Skin of body (tissue), 2 donors: Measurements from ENCODE around the gene NOTCH3. TPM values are rescaled to one million over a fixed set of nuclear protein-coding genes. Genes with fewer than 3 reads are reported as not detected.

Source experiments
- DNase-seq: peaks from one replicate; lab custom pipeline; 2025; lab: John Stamatoyannopoulos, UW
- total RNA-seq: library from RNA; depleted of rRNA; stranded (reverse); fragments of >200 nt; gene quantifications from one replicate; pipeline ENCODE4 v1.2.3, GENCODE V29; 2014

The NOTCH3 gene
- total RNA-seq, 1 donor from 2014 or later: 69.0 TPM

GRCh38 chr19:15125232-15126067, 75.3 kb downstream of the NOTCH3 start:
- peak; percentile 97 for DNase-seq

GRCh38 chr19:15124572-15125231, 76.1 kb downstream of the NOTCH3 start:
- DNase-seq: no peak

DNA sequence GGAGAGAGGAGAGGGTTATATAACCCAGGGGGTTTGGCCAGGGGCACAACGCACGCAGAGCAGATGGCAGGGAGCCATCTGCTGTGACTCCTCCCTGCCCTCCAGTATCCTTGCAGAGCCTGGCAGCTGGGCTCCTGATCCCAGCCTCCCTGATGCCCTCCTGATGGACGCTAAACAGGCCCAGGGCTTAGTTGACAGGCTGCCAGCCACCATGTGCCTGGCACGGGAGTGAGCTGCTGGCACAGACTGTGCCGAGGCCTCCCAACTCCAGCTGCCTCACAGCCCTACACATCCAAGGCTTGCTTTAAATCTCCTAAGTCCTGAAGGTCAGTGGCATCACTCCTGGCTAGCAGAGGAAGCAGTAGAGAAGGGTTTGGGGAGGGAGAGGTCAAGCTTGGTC, 76.9 kb downstream of the NOTCH3 start:
- DNase-seq: no peak

GRCh38 chr19:15123031-15123890, 77.5 kb downstream of the NOTCH3 start:
- DNase-seq: no peak

DNA sequence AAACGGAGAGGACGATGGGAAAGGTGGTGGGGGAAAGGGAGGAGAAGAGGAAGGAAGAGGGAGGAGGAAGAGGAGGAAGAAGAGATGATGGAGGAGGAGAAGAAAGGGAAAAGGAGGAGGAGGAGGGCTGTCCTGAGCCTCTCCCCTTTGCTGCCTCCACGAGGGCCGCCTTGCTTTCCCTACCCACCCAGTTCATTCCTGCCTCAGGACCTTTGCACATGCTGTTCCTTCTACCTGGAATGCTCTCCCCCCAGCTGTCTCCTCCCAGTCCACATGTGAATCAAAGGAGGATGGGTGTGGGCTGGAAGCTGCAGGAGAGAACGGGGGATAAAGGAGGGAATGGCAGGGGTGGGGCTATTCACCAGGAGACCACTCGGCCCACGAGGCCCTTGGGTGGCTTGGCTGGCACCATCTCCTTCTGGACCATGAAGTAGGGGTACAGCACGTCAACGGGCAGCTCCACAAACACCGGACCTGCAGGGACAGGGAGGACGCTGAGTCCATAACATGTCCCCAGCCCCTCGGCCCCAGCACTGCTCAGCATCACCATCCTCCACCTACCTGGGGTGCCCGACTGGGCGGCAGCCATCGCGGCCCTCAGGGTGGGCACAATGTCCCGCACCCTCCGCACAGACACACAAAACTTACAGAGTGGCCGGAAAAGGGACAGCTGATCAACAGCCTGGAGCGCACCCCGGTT, 78.3 kb downstream of the NOTCH3 start:
- no peak for DNase-seq

DNA sequence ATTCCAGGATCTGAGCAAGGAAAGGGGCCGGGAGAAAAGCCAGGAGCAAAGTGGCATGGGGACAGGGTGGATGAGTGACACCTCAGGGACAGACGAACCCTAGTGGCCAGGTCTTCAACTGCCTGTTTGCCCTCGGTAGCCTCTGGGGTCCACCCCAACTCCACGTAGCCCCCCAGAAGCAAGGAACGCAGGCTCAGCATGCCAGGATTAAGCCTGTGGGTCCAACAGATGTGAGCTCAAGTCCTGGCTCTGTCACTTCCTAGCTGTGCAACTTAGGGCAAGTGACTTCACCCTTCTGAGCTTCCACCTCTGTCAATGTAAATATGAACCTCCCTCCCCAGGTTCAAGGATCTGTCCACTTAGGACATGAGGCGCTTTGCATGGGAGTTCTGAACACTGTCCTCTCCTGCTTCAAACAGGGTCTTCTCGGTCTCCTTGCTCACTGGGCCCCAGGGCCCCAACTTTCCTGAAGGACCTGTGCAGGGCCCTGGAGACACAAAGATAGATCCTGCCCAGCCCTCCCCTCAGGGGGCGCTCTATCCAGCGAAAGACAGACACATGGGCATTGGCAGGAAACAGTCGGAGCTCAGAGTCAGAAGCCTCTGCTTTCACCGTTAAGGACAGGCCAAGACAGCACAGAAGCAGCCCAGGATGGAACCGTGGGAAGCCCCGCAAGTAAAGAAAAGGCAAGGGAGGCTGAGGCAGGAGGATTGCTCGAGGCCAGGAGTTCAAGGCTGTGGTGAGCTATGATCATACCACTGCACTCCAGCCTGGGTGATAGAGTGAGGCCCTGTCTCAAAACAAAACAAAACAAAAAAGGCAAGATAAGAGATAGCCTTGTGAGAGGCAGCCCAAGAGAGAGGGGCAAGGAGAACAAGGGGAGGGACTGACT, 80.4 kb downstream of the NOTCH3 start:
- DNase-seq: no peak

- no peak for DNase-seq
These were observed 81.9 kb downstream of the NOTCH3 start for GRCh38 chr19:15118789-15119494.

GRCh38 chr19:15118248-15118647, 82.5 kb downstream of the NOTCH3 start:
- DNase-seq: no peak

GRCh38 chr19:15116856-15117255, 83.9 kb downstream of the NOTCH3 start:
- no peak for DNase-seq

- DNase-seq: no peak
These were observed 84.8 kb downstream of the NOTCH3 start for GRCh38 chr19:15115762-15116615.

GRCh38 chr19:15115080-15115479, 85.7 kb downstream of the NOTCH3 start:
- DNase-seq: peak; percentile 15

GRCh38 chr19:15114153-15114540, 86.6 kb downstream of the NOTCH3 start:
- DNase-seq: no peak

DNA sequence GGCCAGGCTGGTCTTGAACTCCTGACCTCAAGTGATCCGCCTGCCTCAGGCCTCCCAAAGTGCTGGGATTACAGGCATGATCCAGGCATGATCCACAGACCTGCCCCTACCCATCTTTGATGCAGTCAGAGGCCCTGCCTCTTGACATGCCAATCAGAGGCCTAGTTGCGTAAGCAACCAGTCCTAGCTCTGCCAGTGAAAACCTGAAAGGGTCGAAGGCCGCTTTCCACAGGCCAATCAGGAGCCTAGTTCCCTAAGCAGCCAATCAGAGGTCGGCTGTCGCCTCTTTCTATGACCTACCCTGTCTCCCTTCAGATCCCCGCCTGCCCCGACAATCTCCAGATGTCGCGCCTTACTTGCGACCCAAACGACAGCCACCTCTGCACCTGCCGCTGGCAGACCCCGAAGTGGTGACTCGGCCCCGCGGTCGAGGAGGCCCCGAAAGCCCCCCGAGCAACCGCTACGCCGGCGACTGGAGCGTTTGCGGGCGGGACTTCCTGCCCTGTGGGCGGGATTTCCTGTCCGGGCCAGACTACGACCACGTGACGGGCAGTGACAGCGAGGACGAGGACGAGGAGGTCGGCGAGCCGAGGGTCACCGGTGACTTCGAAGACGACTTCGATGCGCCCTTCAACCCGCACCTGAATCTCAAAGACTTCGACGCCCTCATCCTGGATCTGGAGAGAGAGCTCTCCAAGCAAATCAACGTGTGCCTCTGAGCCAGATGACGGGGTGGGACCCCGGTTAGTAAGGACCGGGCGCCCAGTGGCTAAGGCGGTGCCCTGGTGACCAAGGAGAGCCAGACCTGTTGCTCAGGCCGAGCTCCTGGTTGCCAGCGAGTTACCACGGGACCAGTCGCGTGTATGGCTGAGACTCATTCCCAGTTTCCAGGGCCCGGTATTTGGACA, 87.3 kb downstream of the NOTCH3 start:
- DNase-seq: no peak

- no peak for DNase-seq
These were observed 88.4 kb downstream of the NOTCH3 start for GRCh38 chr19:15112385-15112784.

- DNase-seq: no peak
These were observed 89.0 kb downstream of the NOTCH3 start for GRCh38 chr19:15111758-15112157.

DNA sequence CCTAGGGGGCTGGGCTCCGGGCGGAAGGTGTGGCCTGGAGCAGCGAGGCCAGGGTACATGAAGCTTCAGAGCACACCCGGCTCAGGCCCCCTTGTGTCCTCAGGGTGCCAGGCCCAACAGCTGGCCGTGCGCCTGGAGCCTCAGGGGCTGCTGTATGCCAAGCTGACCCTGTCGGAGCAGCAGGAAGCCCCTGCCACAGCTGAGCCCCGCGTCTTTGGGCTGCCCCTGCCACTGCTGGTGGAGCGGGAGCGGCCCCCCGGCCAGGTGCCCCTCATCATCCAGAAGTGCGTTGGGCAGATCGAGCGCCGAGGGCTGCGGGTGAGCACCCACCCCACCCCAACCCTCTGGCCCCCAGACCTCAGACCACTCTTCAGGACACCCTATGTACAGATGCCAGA, 90.4 kb downstream of the NOTCH3 start:
- DNase-seq: no peak

DNA sequence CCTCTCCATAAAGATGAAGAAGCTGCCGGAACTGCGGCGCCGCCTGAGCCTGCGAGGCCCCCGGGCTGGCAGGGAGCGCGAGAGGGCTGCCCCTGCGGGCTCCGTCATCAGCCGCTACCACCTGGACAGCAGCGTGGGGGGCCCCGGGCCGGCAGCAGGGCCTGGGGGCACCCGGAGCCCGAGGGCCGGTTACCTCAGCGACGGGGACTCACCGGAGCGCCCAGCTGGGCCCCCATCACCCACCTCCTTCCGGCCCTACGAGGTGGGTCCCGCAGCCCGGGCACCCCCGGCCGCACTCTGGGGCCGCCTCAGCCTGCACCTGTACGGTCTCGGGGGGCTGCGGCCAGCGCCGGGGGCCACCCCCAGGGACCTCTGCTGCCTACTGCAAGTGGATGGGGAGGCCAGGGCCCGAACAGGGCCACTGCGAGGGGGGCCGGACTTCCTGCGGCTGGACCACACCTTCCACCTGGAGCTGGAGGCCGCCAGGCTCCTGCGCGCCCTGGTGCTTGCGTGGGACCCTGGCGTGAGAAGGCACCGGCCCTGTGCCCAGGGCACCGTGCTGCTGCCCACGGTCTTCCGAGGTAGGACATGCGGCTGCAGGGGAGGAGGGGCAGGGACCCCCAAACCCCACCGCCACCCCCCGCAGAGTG, 90.9 kb downstream of the NOTCH3 start:
- DNase-seq: no peak
